Measurements from ENCODE around the gene MED13L.

DNA sequence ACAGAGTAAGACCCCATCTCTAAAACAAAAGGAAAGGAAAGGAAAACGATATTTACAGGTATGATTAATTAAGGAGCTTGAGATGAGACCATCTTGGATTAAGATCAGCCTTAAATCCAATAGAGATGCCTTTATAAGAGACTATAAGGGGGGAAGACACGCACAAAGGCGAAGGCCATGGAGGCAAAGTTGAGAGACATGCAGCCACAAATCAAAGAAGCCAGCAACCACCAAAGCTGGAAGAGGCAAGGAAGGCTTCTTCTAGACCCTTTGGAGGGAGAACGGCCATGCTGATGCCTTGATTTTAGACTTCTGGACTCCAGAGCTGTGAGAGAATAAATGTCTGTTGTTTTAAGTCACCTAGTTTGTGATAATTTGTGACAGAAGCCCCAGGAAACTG lies 39.6 kb upstream of the MED13L start:
- TF ChIP-seq POLR2A (IDR thresholded peaks at IDR 0.05) (no peak), POLR2AphosphoS5 (IDR thresholded peaks at IDR 0.05) (no peak)
- TF ChIP-seq, protein P1, sequence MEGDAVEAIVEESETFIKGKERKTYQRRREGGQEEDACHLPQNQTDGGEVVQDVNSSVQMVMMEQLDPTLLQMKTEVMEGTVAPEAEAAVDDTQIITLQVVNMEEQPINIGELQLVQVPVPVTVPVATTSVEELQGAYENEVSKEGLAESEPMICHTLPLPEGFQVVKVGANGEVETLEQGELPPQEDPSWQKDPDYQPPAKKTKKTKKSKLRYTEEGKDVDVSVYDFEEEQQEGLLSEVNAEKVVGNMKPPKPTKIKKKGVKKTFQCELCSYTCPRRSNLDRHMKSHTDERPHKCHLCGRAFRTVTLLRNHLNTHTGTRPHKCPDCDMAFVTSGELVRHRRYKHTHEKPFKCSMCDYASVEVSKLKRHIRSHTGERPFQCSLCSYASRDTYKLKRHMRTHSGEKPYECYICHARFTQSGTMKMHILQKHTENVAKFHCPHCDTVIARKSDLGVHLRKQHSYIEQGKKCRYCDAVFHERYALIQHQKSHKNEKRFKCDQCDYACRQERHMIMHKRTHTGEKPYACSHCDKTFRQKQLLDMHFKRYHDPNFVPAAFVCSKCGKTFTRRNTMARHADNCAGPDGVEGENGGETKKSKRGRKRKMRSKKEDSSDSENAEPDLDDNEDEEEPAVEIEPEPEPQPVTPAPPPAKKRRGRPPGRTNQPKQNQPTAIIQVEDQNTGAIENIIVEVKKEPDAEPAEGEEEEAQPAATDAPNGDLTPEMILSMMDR (IDR thresholded peaks at IDR 0.05), result no peak

Measured in breast epithelium (tissue), 3 donors.